NT2/D1 (cell line): ENCODE data around the gene KDM6B.

ENCODE experiments used
- SUZ12 ChIP-seq: IDR thresholded peaks from 2 replicates; pipeline ENCODE4 v1.6.1; 2011; ENCODE audit not compliant: insufficient read length, insufficient read depth; ENCODE audit errors: extremely low read depth
- YY1 ChIP-seq: IDR thresholded peaks from 2 replicates; pipeline ENCODE4 v1.6.1; 2011; ENCODE audit not compliant: insufficient read length, insufficient read depth
- ZNF274 ChIP-seq: IDR thresholded peaks from 2 replicates; pipeline ENCODE4 v1.6.1; 2011; ENCODE audit warnings: mild to moderate bottlenecking, low read depth, low read length

DNA sequence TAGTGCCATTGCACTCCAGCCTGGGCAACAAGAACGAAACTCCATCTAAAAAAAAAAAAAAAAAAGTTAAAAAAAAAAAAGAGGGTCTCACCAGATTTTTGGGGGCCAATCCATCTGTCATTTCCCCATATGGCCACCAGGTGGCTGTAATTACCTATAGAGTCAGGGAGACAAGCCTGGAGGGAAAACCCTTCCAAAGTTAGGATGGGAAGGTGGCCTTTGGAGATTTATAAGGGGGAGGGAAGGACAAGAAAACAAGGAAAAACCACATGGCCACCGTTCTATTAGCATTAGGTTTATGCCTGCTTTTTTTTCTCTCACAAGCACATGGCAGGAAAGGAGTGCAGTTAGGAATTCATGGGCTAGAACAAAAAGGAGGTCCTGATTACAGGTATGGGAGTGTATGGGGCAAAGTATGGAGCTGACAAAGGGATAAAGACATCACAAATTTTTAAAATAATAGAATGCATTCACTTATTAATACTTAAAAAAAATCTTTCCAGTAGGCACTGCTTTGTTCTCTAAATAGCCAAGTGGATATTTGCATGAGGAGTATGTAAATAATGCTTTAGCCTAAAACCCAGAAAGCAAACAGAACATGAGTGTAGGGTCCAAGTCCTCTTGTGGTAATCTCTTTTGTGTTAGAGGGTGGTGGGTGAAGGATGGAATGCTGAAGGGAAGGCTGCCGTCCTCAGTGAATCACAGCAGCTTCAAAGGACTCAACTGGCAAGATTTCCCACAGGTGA is 28.8 kb downstream of the KDM6B start:
- TF ChIP-seq YY1 (no peak), SUZ12 (no peak), ZNF274 (no peak)
